CD4-positive, alpha-beta T cell (primary cell): Measurements from ENCODE around the gene TBL2. TPM values are rescaled to one million over a fixed set of nuclear protein-coding genes. Genes with fewer than 3 reads are reported as not detected.
A peak's percentile ranks its signal among the peaks of the same experiment; 100 is the strongest.

Source experiments
- ATAC-seq: fragments of 200-7000 bp; cut with Tn5 transposase; one replicate; pipeline ENCODE4 v1.10.0; 2022; ENCODE audit warnings: mild to moderate bottlenecking; ENCODE audit not compliant: poor library complexity
- CTCF ChIA-PET: fragments of 350-600 bp; sonication (Branson Sonifier 250); formaldehyde crosslinking; loops from one replicate; lab custom pipeline; 2021; ENCODE audit warnings: antibody characterized with exemption, inconsistent platforms; lab: Charles Lee
- POLR2A ChIA-PET: fragments of 350-600 bp; sonication (Branson Sonifier 250); formaldehyde crosslinking; loops from one replicate; lab custom pipeline; 2021; ENCODE audit warnings: antibody characterized with exemption, inconsistent platforms; lab: Charles Lee
- DNase-seq, 14 experiments: peaks; one replicate each; pipeline ENCODE4 v3.0.0-alpha.2; 2013 to 2020; ENCODE audit warnings: mixed read lengths in 2 of 14
- H3K27ac ChIP-seq, 2 donors: one replicate each; pipeline versions ENCODE4 v1.5.1 to v1.7.0; 2013; ENCODE audit warnings: low read length in 2 of 2, low read depth in 1 of 2, mild to moderate bottlenecking in 1 of 2
- H3K27me3 ChIP-seq, 2 experiments: 1 replicate in 1 of 2; 2 replicates in 1 of 2; pipeline versions ENCODE4 v1.6.1 to v1.7.0; 2013; ENCODE audit warnings: low read length in 2 of 2, control low read depth in 1 of 2, mild to moderate bottlenecking in 1 of 2, moderate library complexity in 1 of 2; ENCODE audit not compliant: insufficient read depth in 2 of 2, control insufficient read depth in 1 of 2
- H3K36me3 ChIP-seq: one replicate; pipeline ENCODE4 v1.6.1; 2013; ENCODE audit warnings: low read length, control low read depth; ENCODE audit not compliant: insufficient read depth
- H3K4me1 ChIP-seq: one replicate; pipeline ENCODE4 v1.6.1; 2013; ENCODE audit warnings: low read length, control low read depth; ENCODE audit not compliant: insufficient read depth
- H3K4me3 ChIP-seq: one replicate; pipeline ENCODE4 v1.5.1; 2013; ENCODE audit warnings: mild to moderate bottlenecking, low read length, moderate library complexity
- H3K9me3 ChIP-seq, 2 experiments: 1 replicate in 1 of 2; 2 replicates in 1 of 2; pipeline versions ENCODE4 v1.6.1 to v1.7.0; 2013; ENCODE audit warnings: low read length in 2 of 2, mild to moderate bottlenecking in 2 of 2, control low read depth in 1 of 2, moderate library complexity in 1 of 2; ENCODE audit not compliant: control insufficient read depth in 1 of 2, insufficient read depth in 1 of 2
- H3K27ac Mint-ChIP-seq: one replicate; pipeline ENCODE4 v1.8.0; 2020; ENCODE audit warnings: mixed read lengths
- H3K27me3 Mint-ChIP-seq: one replicate; pipeline ENCODE4 v1.8.0; 2021; ENCODE audit warnings: mixed read lengths
- H3K36me3 Mint-ChIP-seq: one replicate; pipeline ENCODE4 v1.8.0; 2021; ENCODE audit warnings: low read depth, mixed read lengths
- H3K4me1 Mint-ChIP-seq: one replicate; pipeline ENCODE4 v1.8.0; 2021; ENCODE audit warnings: low read depth, mixed read lengths
- H3K4me3 Mint-ChIP-seq: one replicate; pipeline ENCODE4 v1.8.0; 2020; ENCODE audit warnings: mild to moderate bottlenecking, mixed read lengths
- H3K9me3 Mint-ChIP-seq: one replicate; pipeline ENCODE4 v1.8.0; 2020; ENCODE audit warnings: mixed read lengths
- CTCF ChIP-seq: fragments of 200-600 bp; IDR thresholded peaks from one replicate; pipeline ENCODE4 v1.8.0; 2022; ENCODE audit warnings: antibody characterized with exemption, mild to moderate bottlenecking
- intact Hi-C, 2 experiments: fragments of 100-400 bp; cut with DNase I in 1 of 2; cut with micrococcal nuclease in 1 of 2; formaldehyde crosslinking; loops; one replicate each; pipeline versions ENCODE4 v1.15.1 to v1.9.0; 2023 to 2025; cut with DNase I, micrococcal nuclease
- total RNA-seq, 174 experiments: library from RNA in 2 of 174; stranded (reverse) in 2 of 174; gene quantifications; one replicate each; pipeline ENCODE4 v1.2.3 and lab custom pipeline; 2021 to 2026

TBL2 gene
- total RNA-seq, 2 experiments from 2014 or later = 25.2 to 27.2 TPM

- ATAC-seq (peak; percentile 93), DNase-seq (peak; percentile 91 to 98 (median 96))
- Histone ChIP-seq H3K27ac (peak within 1 kb of the TSS; percentile 87 to 92), H3K4me1 (peaks cover 62% of the 10 kb centered on the region), H3K36me3 (no peaks in the 10 kb centered on the region), H3K4me3 (peak within 1 kb of the TSS; percentile 67), H3K9me3 (no peaks in the 10 kb centered on the region), H3K27me3 (no peaks in the 10 kb centered on the region)
- POLR2A ChIA-PET = interaction anchor here (0.6 to 4.3 kb wide), 18 partner anchors 9 to 693 kb away, joined by 3 to 80 read pairs (median 5); partner anchors contain the start of genes ABHD11, BCL7B, METTL27 and TBL2
- Mint-ChIP-seq H3K36me3 (peaks cover 44% of the 10 kb centered on the region), H3K27ac (peak within 1 kb of the TSS; percentile 99), H3K27me3 (no peaks in the 10 kb centered on the region), H3K9me3 (no peaks in the 10 kb centered on the region), H3K4me1 (peaks cover 74% of the 10 kb centered on the region), H3K4me3 (peak within 1 kb of the TSS; percentile 99)
- intact Hi-C loops = loop anchor here (1.0 to 5.0 kb wide), 4 partner anchors 35 to 217 kb away; partner anchors contain the start of genes BCL7B (in 2 of the 2), TBL2 (in 2 of the 2), VPS37D (in 2 of the 2) and ABHD11 (in 1 of the 2)
- CTCF ChIA-PET = interaction anchor here (1.1 to 2.7 kb wide), 3 partner anchors 37 to 212 kb away, joined by 3 to 9 read pairs (median 5); no protein-coding TSS in a partner anchor
- TF ChIP-seq CTCF = no peak
Measured at GRCh38 chr7:73522105-73522872, 56.1 kb downstream of the TBL2 start, which contains the start of gene BAZ1B. TSS of gene BAZ1B (minus strand) at chr7:73522293. CDS start at chr7:73521933, 360 bp downstream.

- ATAC-seq (peak; percentile 32), DNase-seq (no peak)
- Mint-ChIP-seq H3K27me3 (no peaks in the 10 kb centered on the region), H3K9me3 (no peaks in the 10 kb centered on the region), H3K4me3 (peak overlapping the region; percentile 96), H3K4me1 (peaks cover 72% of the 10 kb centered on the region), H3K36me3 (peaks cover 50% of the 10 kb centered on the region), H3K27ac (peak overlapping the region; percentile 99)
- intact Hi-C loops = loop anchor here (1.0 to 5.0 kb wide), 4 partner anchors 36 to 217 kb away; partner anchors contain the start of genes BCL7B (in 2 of the 2), TBL2 (in 2 of the 2), VPS37D (in 2 of the 2) and ABHD11 (in 1 of the 2)
- peak overlapping the region; percentile 87 to 92 for H3K27ac ChIP-seq
- POLR2A ChIA-PET = interaction anchor here (0.8 to 4.3 kb wide), 16 partner anchors 9 to 692 kb away, joined by 3 to 80 read pairs (median 6); partner anchors contain the start of genes ABHD11, BCL7B, METTL27 and TBL2
- TF ChIP-seq CTCF = no peak
- peaks cover 60% of the 10 kb centered on the region for H3K4me1 ChIP-seq
- H3K4me3 ChIP-seq = peak overlapping the region; percentile 67
- H3K27me3 ChIP-seq = no peaks in the 10 kb centered on the region
- CTCF ChIA-PET = interaction anchor here (1.1 to 2.7 kb wide), 3 partner anchors 38 to 213 kb away, joined by 3 to 9 read pairs (median 5); no protein-coding TSS in a partner anchor
- no peaks in the 10 kb centered on the region for H3K9me3 ChIP-seq
- H3K36me3 ChIP-seq = peaks cover 1% of the 10 kb centered on the region
Measured at GRCh38 chr7:73521636-73522104, 56.7 kb downstream of the TBL2 start.
